DOHH2 (cell line): ENCODE results near the gene MICAL3.

ENCODE experiments used
- H3F3A ChIP-seq: fragments of 200-600 bp; sonication (generic), shearing (Covaris generic); 2 replicates; pipeline ENCODE4 v1.6.0; 2016; ENCODE audit warnings: antibody characterized with exemption, mild to moderate bottlenecking; ENCODE audit not compliant: control insufficient read depth, insufficient read depth
- H3K27ac ChIP-seq: fragments of 200-600 bp; sonication (generic); 2 replicates; pipeline ENCODE4 v1.5.1; 2014; ENCODE audit warnings: low read depth, mild to moderate bottlenecking, low read length, moderate library complexity
- H3K27me3 ChIP-seq: fragments of 200-600 bp; sonication (generic); 2 replicates; pipeline ENCODE4 v1.6.1; 2014; ENCODE audit warnings: mild to moderate bottlenecking, low read length, mixed read lengths; ENCODE audit not compliant: control insufficient read depth
- H3K36me3 ChIP-seq: fragments of 200-600 bp; sonication (generic); 2 replicates; pipeline ENCODE4 v1.6.1; 2014; ENCODE audit warnings: mild to moderate bottlenecking, low read length, moderate library complexity, mixed read lengths; ENCODE audit not compliant: control insufficient read depth
- H3K4me1 ChIP-seq: fragments of 200-600 bp; sonication (generic); 2 replicates; pipeline ENCODE4 v1.6.1; 2014; ENCODE audit warnings: mild to moderate bottlenecking, low read length, mixed read lengths; ENCODE audit not compliant: control insufficient read depth
- H3K4me2 ChIP-seq: fragments of 200-600 bp; sonication (generic); 2 replicates; pipeline ENCODE4 v1.6.0; 2014; ENCODE audit warnings: mild to moderate bottlenecking, low read length, moderate library complexity
- H3K4me3 ChIP-seq: fragments of 200-600 bp; sonication (generic); 2 replicates; pipeline ENCODE4 v1.5.1; 2014; ENCODE audit warnings: mild to moderate bottlenecking, low read length, mixed read lengths
- H3K79me2 ChIP-seq: fragments of 200-600 bp; sonication (generic); 2 replicates; pipeline ENCODE4 v1.6.1; 2014; ENCODE audit warnings: mild to moderate bottlenecking, low read length, mixed read lengths; ENCODE audit not compliant: control insufficient read depth
- H3K9me2 ChIP-seq: fragments of 200-600 bp; sonication (generic); replicated peaks from 2 replicates; pipeline ENCODE4 v1.6.1; 2014; ENCODE audit warnings: mild to moderate bottlenecking, low read length, mixed read lengths; ENCODE audit not compliant: control insufficient read depth
- H3K9me3 ChIP-seq: fragments of 200-600 bp; sonication (generic); 2 replicates; pipeline ENCODE4 v1.6.1; 2014; ENCODE audit warnings: antibody characterized with exemption, low read length, mixed read lengths; ENCODE audit not compliant: control insufficient read depth, insufficient read depth
- H4K20me1 ChIP-seq: fragments of 200-600 bp; sonication (generic); 2 replicates; pipeline ENCODE4 v1.6.0; 2014; ENCODE audit warnings: low read depth, mild to moderate bottlenecking, antibody characterized with exemption, low read length, moderate library complexity; ENCODE audit not compliant: control insufficient read depth, insufficient read depth
- CTCF ChIP-seq: fragments of 200-600 bp; sonication (generic); IDR thresholded peaks from one replicate; pipeline ENCODE4 v1.5.1; 2014; ENCODE audit warnings: antibody characterized with exemption, mild to moderate bottlenecking, low read depth, low read length; ENCODE audit not compliant: poor library complexity, severe bottlenecking
- EZH2phosphoT487 ChIP-seq: fragments of 200-600 bp; sonication (generic); IDR thresholded peaks from 2 replicates; pipeline ENCODE4 v1.6.1; 2017; ENCODE audit warnings: borderline replicate concordance, mild to moderate bottlenecking, antibody characterized with exemption, low read length, moderate library complexity, mixed read lengths

MICAL3 gene

GRCh38 chr22:17738386-17739128 is 285.8 kb downstream of the MICAL3 start:
- no peaks in the 10 kb centered on the region for H3K79me2 ChIP-seq
- peaks cover 3% of the 10 kb centered on the region; the same call in 1 of the 2 replicates for H3K4me1 ChIP-seq
- TF ChIP-seq CTCF (no peak), EZH2phosphoT487 (no peak)
- no peak overlapping the region for H3K27ac ChIP-seq
- peaks cover 50% of the 10 kb centered on the region for H3K36me3 ChIP-seq
- peaks cover 3% of the 10 kb centered on the region; the same call in 1 of the 2 replicates for H4K20me1 ChIP-seq
- no peaks in the 10 kb centered on the region for H3K9me3 ChIP-seq
- H3K4me3 ChIP-seq, result no peak overlapping the region
- H3K4me2 ChIP-seq, result no peak overlapping the region
- no peaks in the 10 kb centered on the region for H3K27me3 ChIP-seq
- H3F3A ChIP-seq, result no peaks in the 10 kb centered on the region
- no peaks in the 10 kb centered on the region for H3K9me2 ChIP-seq
